Measurements from ENCODE around the gene PGLYRP2. TPM values are rescaled to one million over a fixed set of nuclear protein-coding genes. Genes with fewer than 3 reads are reported as not detected.

PGLYRP2 gene
- polyA plus RNA-seq, 2 donors: 0.02 TPM; not detected in 1

- Histone ChIP-seq H3K27me3 (ENCODE audit: control insufficient read depth in 1 of 2, insufficient read depth in 2 of 2, low read length in 2 of 2) (peaks cover 0 to 5% of the 10 kb centered on the region in 2 donors), H3K36me3 (ENCODE audit: control insufficient read depth in 2 of 2, insufficient read depth in 2 of 2, low read length in 1 of 2) (no peaks in the 10 kb centered on the region), H3K9me3 (ENCODE audit: control insufficient read depth in 2 of 2, insufficient read depth in 1 of 2, low read depth in 1 of 2, low read length in 1 of 2) (no peaks in the 10 kb centered on the region), H3K27ac (ENCODE audit: low read depth in 2 of 2, low read length in 1 of 2) (peak overlapping the region; percentile 64 to 93), H3K4me3 (ENCODE audit: low read depth in 1 of 2, low read length in 2 of 2) (no peak overlapping the region), H3K4me1 (ENCODE audit: control insufficient read depth in 2 of 2, insufficient read depth in 2 of 2, low read length in 1 of 2) (peaks cover 0 to 4% of the 10 kb centered on the region in 2 donors)
- 60 to 66% methylated on average over 19 of the region's 19 CpGs for WGBS, 2 donors
Observed at GRCh38 chr19:15511671-15512424, 32.5 kb upstream of the PGLYRP2 start.

- peaks cover 0 to 5% of the 10 kb centered on the region in 2 donors for H3K27me3 ChIP-seq (ENCODE audit: control insufficient read depth in 1 of 2, insufficient read depth in 2 of 2, low read length in 2 of 2)
- no peaks in the 10 kb centered on the region for H3K36me3 ChIP-seq (ENCODE audit: control insufficient read depth in 2 of 2, insufficient read depth in 2 of 2, low read length in 1 of 2)
- peaks cover 0 to 4% of the 10 kb centered on the region in 2 donors for H3K4me1 ChIP-seq (ENCODE audit: control insufficient read depth in 2 of 2, insufficient read depth in 2 of 2, low read length in 1 of 2)
- H3K27ac ChIP-seq (ENCODE audit: low read depth in 2 of 2, low read length in 1 of 2): peak within 1 kb of the TSS in 1 of 2 donors; percentile 77
- H3K4me3 ChIP-seq (ENCODE audit: low read depth in 1 of 2, low read length in 2 of 2): peak within 1 kb of the TSS; percentile 36 to 44
- 5 to 6% methylated on average over 43 to 52 of the region's 52 CpGs for WGBS, 2 donors
- H3K9me3 ChIP-seq (ENCODE audit: control insufficient read depth in 2 of 2, insufficient read depth in 1 of 2, low read depth in 1 of 2, low read length in 1 of 2): peaks cover 0 to 3% of the 10 kb centered on the region in 2 donors
Observed at GRCh38 chr19:15508035-15508710, 28.9 kb upstream of the PGLYRP2 start, which contains the start of gene CYP4F22. Gene CYP4F22, plus strand, starts transcription at chr19:15508525. Its CDS starts 16,812 bp downstream, at chr19:15525337.

GRCh38 chr19:15507068-15508034 lies 28.1 kb upstream of the PGLYRP2 start:
- H3K4me1 ChIP-seq (ENCODE audit: control insufficient read depth in 2 of 2, insufficient read depth in 2 of 2, low read length in 1 of 2): peaks cover 0 to 4% of the 10 kb centered on the region in 2 donors
- H3K4me3 ChIP-seq (ENCODE audit: low read depth in 1 of 2, low read length in 2 of 2): no peak overlapping the region
- no peaks in the 10 kb centered on the region for H3K36me3 ChIP-seq (ENCODE audit: control insufficient read depth in 2 of 2, insufficient read depth in 2 of 2, low read length in 1 of 2)
- H3K27me3 ChIP-seq (ENCODE audit: control insufficient read depth in 1 of 2, insufficient read depth in 2 of 2, low read length in 2 of 2): peaks cover 0 to 5% of the 10 kb centered on the region in 2 donors
- peaks cover 0 to 3% of the 10 kb centered on the region in 2 donors for H3K9me3 ChIP-seq (ENCODE audit: control insufficient read depth in 2 of 2, insufficient read depth in 1 of 2, low read depth in 1 of 2, low read length in 1 of 2)
- H3K27ac ChIP-seq (ENCODE audit: low read depth in 2 of 2, low read length in 1 of 2): no peak overlapping the region
- WGBS, 2 donors: 63 to 70% methylated on average over 14 of the region's 14 CpGs

- H3K9me3 ChIP-seq (ENCODE audit: control insufficient read depth in 2 of 2, insufficient read depth in 1 of 2, low read depth in 1 of 2, low read length in 1 of 2): peaks cover 0 to 3% of the 10 kb centered on the region in 2 donors
- no peaks in the 10 kb centered on the region for H3K36me3 ChIP-seq (ENCODE audit: control insufficient read depth in 2 of 2, insufficient read depth in 2 of 2, low read length in 1 of 2)
- H3K27ac ChIP-seq (ENCODE audit: low read depth in 2 of 2, low read length in 1 of 2): no peak overlapping the region
- H3K27me3 ChIP-seq (ENCODE audit: control insufficient read depth in 1 of 2, insufficient read depth in 2 of 2, low read length in 2 of 2): peaks cover 0 to 5% of the 10 kb centered on the region in 2 donors
- peaks cover 0 to 4% of the 10 kb centered on the region in 2 donors for H3K4me1 ChIP-seq (ENCODE audit: control insufficient read depth in 2 of 2, insufficient read depth in 2 of 2, low read length in 1 of 2)
- H3K4me3 ChIP-seq (ENCODE audit: low read depth in 1 of 2, low read length in 2 of 2): no peak overlapping the region
- WGBS, 2 donors: 56 to 64% methylated on average over 5 of the region's 5 CpGs
Observed at GRCh38 chr19:15506074-15506571, 26.8 kb upstream of the PGLYRP2 start.

- Histone ChIP-seq H3K4me3 (ENCODE audit: low read depth in 1 of 2, low read length in 2 of 2) (no peak overlapping the region), H3K27ac (ENCODE audit: low read depth in 2 of 2, low read length in 1 of 2) (no peak overlapping the region), H3K36me3 (ENCODE audit: control insufficient read depth in 2 of 2, insufficient read depth in 2 of 2, low read length in 1 of 2) (no peaks in the 10 kb centered on the region), H3K27me3 (ENCODE audit: control insufficient read depth in 1 of 2, insufficient read depth in 2 of 2, low read length in 2 of 2) (no peaks in the 10 kb centered on the region), H3K4me1 (ENCODE audit: control insufficient read depth in 2 of 2, insufficient read depth in 2 of 2, low read length in 1 of 2) (no peaks in the 10 kb centered on the region), H3K9me3 (ENCODE audit: control insufficient read depth in 2 of 2, insufficient read depth in 1 of 2, low read depth in 1 of 2, low read length in 1 of 2) (peaks cover 0 to 3% of the 10 kb centered on the region in 2 donors)
- WGBS, 2 donors: 33 to 65% methylated on average over 1 of the region's 1 CpG
Observed at GRCh38 chr19:15502264-15502663, 23.0 kb upstream of the PGLYRP2 start.

- no peaks in the 10 kb centered on the region for H3K4me1 ChIP-seq (ENCODE audit: control insufficient read depth in 2 of 2, insufficient read depth in 2 of 2, low read length in 1 of 2)
- no peak overlapping the region for H3K4me3 ChIP-seq (ENCODE audit: low read depth in 1 of 2, low read length in 2 of 2)
- no peaks in the 10 kb centered on the region for H3K27me3 ChIP-seq (ENCODE audit: control insufficient read depth in 1 of 2, insufficient read depth in 2 of 2, low read length in 2 of 2)
- peaks cover 0 to 3% of the 10 kb centered on the region in 2 donors for H3K9me3 ChIP-seq (ENCODE audit: control insufficient read depth in 2 of 2, insufficient read depth in 1 of 2, low read depth in 1 of 2, low read length in 1 of 2)
- H3K27ac ChIP-seq (ENCODE audit: low read depth in 2 of 2, low read length in 1 of 2): no peak overlapping the region
- no peaks in the 10 kb centered on the region for H3K36me3 ChIP-seq (ENCODE audit: control insufficient read depth in 2 of 2, insufficient read depth in 2 of 2, low read length in 1 of 2)
- 49 to 53% methylated on average over 1 of the region's 1 CpG for WGBS, 2 donors
Observed at GRCh38 chr19:15501596-15501995, 22.3 kb upstream of the PGLYRP2 start.

GRCh38 chr19:15498910-15499309 lies 19.6 kb upstream of the PGLYRP2 start:
- 56 to 62% methylated on average over 6 of the region's 6 CpGs for WGBS, 2 donors
- H3K27ac ChIP-seq (ENCODE audit: low read depth in 2 of 2, low read length in 1 of 2): no peak overlapping the region
- no peaks in the 10 kb centered on the region for H3K9me3 ChIP-seq (ENCODE audit: control insufficient read depth in 2 of 2, insufficient read depth in 1 of 2, low read depth in 1 of 2, low read length in 1 of 2)
- H3K36me3 ChIP-seq (ENCODE audit: control insufficient read depth in 2 of 2, insufficient read depth in 2 of 2, low read length in 1 of 2): no peaks in the 10 kb centered on the region
- H3K4me3 ChIP-seq (ENCODE audit: low read depth in 1 of 2, low read length in 2 of 2): no peak overlapping the region
- no peaks in the 10 kb centered on the region for H3K4me1 ChIP-seq (ENCODE audit: control insufficient read depth in 2 of 2, insufficient read depth in 2 of 2, low read length in 1 of 2)
- no peaks in the 10 kb centered on the region for H3K27me3 ChIP-seq (ENCODE audit: control insufficient read depth in 1 of 2, insufficient read depth in 2 of 2, low read length in 2 of 2)

- H3K27ac ChIP-seq (ENCODE audit: low read depth in 2 of 2, low read length in 1 of 2): no peak overlapping the region
- no peaks in the 10 kb centered on the region for H3K9me3 ChIP-seq (ENCODE audit: control insufficient read depth in 2 of 2, insufficient read depth in 1 of 2, low read depth in 1 of 2, low read length in 1 of 2)
- H3K4me1 ChIP-seq (ENCODE audit: control insufficient read depth in 2 of 2, insufficient read depth in 2 of 2, low read length in 1 of 2): no peaks in the 10 kb centered on the region
- no peaks in the 10 kb centered on the region for H3K27me3 ChIP-seq (ENCODE audit: control insufficient read depth in 1 of 2, insufficient read depth in 2 of 2, low read length in 2 of 2)
- H3K4me3 ChIP-seq (ENCODE audit: low read depth in 1 of 2, low read length in 2 of 2): no peak overlapping the region
- 69 to 74% methylated on average over 10 of the region's 10 CpGs for WGBS, 2 donors
- no peaks in the 10 kb centered on the region for H3K36me3 ChIP-seq (ENCODE audit: control insufficient read depth in 2 of 2, insufficient read depth in 2 of 2, low read length in 1 of 2)
Observed at GRCh38 chr19:15498156-15498858, 19.0 kb upstream of the PGLYRP2 start.
